DMS153 (cell line): Measurements from ENCODE around the gene ZIK1.

Experiments
- DNase-seq: peaks from one replicate; lab custom pipeline; 2025; lab: John Stamatoyannopoulos, UW

The ZIK1 gene

DNA sequence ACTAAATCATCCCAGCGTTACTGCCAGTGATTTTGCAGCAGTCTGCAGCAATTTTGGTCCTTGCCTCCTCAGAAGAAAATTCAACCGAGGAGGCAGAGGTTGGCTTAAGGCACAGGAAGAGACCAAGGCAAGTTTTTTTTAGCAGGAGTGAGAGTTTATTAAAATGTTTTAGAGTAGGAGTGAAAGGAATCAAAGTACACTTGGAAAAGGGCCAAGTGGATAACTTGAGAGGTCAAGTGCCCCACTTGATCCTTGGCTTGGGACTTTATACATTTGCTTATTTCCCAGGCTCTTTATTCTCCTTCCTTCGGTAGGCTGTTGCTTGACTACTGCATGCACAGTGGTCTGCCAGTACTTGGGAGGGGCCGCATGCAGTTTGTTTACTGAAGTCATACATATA, 27.2 kb downstream of the ZIK1 start:
- DNase-seq, result no peak

- peak; percentile 63 for DNase-seq
These were observed 30.2 kb downstream of the ZIK1 start, which contains the start of gene ZNF134 for GRCh38 chr19:57613941-57614743. Gene ZNF134 (plus strand): TSS chr19:57614242. CDS start chr19:57619469, 5,227 bp downstream.

DNA sequence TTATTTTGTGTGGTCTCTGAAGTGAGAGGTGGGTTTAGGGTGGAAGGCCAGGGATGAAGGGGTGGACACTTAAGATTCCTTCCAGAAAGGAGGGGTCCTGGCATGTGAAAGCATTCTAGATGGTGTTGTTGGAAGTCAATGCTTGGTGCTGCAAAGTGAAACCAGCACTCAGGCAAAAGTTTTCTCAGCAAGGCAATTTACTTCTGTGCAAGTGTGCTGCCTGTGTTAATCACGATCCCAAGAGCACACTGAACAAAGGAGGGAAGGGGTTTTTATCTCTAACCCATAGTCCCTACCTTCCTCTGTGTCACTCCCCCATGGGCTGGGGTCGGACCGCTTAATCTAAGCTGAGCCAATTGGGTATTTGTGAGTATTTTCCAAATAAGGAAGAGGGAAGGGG, 31.4 kb downstream of the ZIK1 start:
- no peak for DNase-seq

DNA sequence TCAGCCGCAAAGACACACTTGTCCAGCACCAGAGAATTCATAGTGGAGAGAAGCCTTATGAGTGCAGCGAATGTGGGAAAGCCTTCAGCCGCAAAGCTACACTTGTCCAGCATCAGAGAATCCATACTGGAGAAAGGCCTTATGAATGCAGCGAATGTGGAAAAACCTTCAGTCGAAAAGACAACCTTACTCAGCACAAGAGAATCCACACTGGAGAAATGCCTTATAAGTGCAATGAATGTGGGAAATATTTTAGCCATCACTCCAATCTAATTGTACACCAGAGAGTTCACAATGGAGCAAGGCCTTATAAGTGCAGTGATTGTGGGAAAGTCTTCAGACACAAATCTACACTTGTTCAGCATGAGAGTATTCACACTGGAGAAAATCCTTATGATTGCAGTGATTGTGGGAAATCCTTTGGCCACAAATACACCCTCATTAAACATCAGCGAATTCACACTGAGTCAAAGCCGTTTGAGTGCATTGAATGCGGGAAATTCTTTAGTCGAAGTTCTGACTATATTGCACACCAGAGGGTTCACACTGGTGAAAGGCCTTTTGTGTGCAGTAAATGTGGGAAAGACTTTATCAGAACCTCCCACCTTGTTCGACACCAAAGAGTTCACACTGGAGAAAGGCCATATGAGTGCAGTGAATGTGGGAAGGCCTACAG, 36.9 kb downstream of the ZIK1 start:
- DNase-seq, result no peak

GRCh38 chr19:57623091-57623490, 39.1 kb downstream of the ZIK1 start:
- DNase-seq, result no peak

DNA sequence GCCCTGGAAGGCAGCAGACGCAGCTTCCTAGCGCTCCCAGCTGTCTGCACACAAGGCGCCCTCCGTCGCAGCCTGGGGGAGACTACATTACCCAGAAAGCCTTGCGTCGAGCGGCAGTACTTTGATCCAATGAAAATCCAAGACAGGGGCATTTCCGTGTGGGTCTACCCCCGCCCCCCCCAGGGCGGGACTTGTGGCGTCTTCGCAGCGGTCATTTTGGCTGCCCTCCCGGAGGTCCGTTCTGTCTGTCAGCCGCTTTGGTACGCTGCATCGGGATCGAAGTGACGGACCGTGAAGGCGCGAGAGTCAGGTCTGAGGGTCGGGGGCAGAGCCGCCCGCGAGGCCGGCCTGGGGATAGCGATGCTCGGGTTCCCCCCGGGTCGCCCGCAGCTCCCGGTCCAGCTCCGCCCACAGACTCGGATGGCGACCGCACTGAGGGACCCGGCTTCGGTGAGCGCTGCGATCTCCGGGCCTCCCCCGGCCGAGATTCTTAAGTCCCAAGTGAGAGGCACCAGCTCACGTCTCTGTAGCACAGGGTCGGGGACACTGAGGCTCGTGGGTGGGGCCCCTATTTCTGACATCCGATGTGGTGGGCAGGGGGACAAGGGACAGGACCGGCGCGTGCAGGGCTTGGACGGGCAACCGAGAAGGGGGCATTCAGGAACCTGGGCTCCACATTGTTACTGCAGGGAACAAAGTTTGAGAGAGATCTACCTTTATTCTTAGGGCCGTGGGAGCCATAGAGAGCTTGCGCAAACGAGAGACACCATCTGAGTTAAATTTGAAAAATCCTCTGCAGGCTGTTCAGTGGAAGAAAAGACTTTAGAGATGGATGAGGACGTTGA, 49.3 kb downstream of the ZIK1 start, which contains the start of gene ZNF211:
TSS of gene ZNF211 (plus strand) at position 182 of the 845 bp plus-strand sequence. CDS start at position 361, 179 bp downstream.
- DNase-seq, result peak; percentile 83

DNA sequence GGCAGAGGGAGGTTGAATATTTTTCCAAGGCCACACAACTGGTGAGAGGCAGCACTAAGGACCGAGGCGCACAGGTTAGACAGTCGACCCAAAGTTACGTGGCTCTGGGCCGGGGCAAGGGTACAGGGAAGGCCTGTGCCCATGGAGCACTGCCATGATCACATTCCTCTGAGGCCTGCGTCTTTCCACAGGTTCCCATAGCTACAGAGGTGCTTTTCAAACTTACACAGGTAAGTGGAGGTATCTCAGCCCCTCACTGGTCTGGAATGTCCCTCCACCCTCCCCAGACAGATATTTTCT, 49.8 kb downstream of the ZIK1 start:
- no peak for DNase-seq

DNA sequence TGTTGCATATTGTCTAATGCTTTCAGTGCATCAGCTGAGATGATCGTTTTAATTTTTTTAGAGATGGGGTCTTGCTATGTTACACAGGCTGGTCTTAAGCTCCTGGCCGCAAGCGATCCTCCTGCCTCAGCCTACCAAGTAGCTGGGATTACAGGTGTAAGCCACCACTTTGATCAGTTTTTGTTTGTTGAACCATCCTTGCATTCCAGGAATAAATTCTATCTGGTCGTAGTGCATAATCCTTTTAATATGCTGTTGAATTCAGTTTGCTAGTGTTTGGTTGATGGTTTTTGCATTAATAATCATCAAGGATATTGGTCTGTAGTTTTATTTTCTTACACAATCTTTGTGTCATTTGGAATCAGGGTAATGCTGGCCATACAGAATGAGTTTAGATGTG, 53.4 kb downstream of the ZIK1 start:
- no peak for DNase-seq

DNA sequence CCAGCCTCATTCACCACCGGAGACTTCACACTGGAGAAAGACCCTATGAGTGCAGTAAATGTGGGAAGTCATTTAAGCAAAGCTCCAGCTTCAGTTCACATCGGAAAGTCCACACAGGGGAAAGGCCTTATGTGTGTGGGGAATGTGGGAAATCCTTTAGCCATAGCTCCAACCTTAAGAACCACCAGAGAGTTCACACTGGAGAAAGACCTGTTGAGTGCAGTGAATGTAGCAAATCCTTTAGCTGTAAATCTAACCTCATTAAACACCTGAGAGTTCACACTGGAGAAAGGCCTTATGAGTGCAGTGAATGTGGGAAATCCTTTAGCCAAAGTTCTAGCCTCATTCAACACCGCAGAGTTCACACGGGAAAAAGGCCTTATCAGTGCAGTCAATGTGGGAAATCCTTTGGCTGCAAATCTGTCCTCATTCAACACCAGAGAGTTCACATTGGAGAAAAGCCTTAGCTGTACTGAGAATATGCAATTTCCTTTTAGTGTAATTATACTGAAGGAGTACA, 57.8 kb downstream of the ZIK1 start:
- DNase-seq, result no peak

- no peak for DNase-seq
These were observed 58.6 kb downstream of the ZIK1 start for GRCh38 chr19:57642396-57643046.
